COLO829 (cell line): ENCODE data around the gene DDX59.

Experiments used
- DNase-seq: peaks from one replicate; pipeline ENCODE4 v3.0.0; 2012; ENCODE audit warnings: low spot score

DDX59 gene

GRCh38 chr1:200669314-200670241 is at the start of gene DDX59:
Gene DDX59 (minus strand): TSS chr1:200669907. CDS start chr1:200666740, 3,167 bp downstream.
- DNase-seq, result peak; percentile 98

- DNase-seq, result no peak
Observed at GRCh38 chr1:200714504-200715187, 44.9 kb upstream of the DDX59 start.

- DNase-seq, result no peak
Observed at GRCh38 chr1:200710166-200710565, 40.5 kb upstream of the DDX59 start.

GRCh38 chr1:200708769-200709168 is 39.1 kb upstream of the DDX59 start:
- no peak for DNase-seq

GRCh38 chr1:200708161-200708560 is 38.5 kb upstream of the DDX59 start:
- no peak for DNase-seq

- no peak for DNase-seq
Observed at GRCh38 chr1:200707116-200707515, 37.4 kb upstream of the DDX59 start.

GRCh38 chr1:200706111-200706814 is 36.6 kb upstream of the DDX59 start:
- no peak for DNase-seq

GRCh38 chr1:200704986-200705500 is 35.3 kb upstream of the DDX59 start:
- no peak for DNase-seq

- DNase-seq, result no peak
Observed at GRCh38 chr1:200699871-200700270, 30.2 kb upstream of the DDX59 start.

GRCh38 chr1:200694738-200695137 is 25.0 kb upstream of the DDX59 start:
- no peak for DNase-seq

GRCh38 chr1:200693327-200693726 is 23.6 kb upstream of the DDX59 start:
- DNase-seq, result no peak

- DNase-seq, result no peak
Observed at GRCh38 chr1:200692316-200692715, 22.6 kb upstream of the DDX59 start.

GRCh38 chr1:200686620-200687019 is 16.9 kb upstream of the DDX59 start:
- DNase-seq, result no peak

- no peak for DNase-seq
Observed at GRCh38 chr1:200684015-200684414, 14.3 kb upstream of the DDX59 start.

- DNase-seq, result no peak
Observed at GRCh38 chr1:200683298-200683697, 13.6 kb upstream of the DDX59 start.

GRCh38 chr1:200681231-200681630 is 11.5 kb upstream of the DDX59 start:
- DNase-seq, result no peak

GRCh38 chr1:200676829-200677228 is 7.1 kb upstream of the DDX59 start:
- DNase-seq, result no peak

- no peak for DNase-seq
Observed at GRCh38 chr1:200675588-200675852, 5.8 kb upstream of the DDX59 start.

- DNase-seq, result no peak
Observed at GRCh38 chr1:200674838-200675587, 5.3 kb upstream of the DDX59 start.

GRCh38 chr1:200673952-200674823 is 4.5 kb upstream of the DDX59 start:
- no peak for DNase-seq

- DNase-seq, result no peak
Observed at GRCh38 chr1:200671235-200671786, 1.6 kb upstream of the DDX59 start.
